HepG2 (cell line): ENCODE results near the gene GZF1. TPM values are rescaled to one million over a fixed set of nuclear protein-coding genes. Genes with fewer than 3 reads are reported as not detected.

ENCODE experiments used
- EHMT2 ChIP-seq: fragments of 200-600 bp; sonication (generic); IDR thresholded peaks from 2 replicates; pipeline ENCODE4 v1.7.0; 2017; ENCODE audit warnings: antibody characterized with exemption, low read depth, low read length, borderline replicate concordance
- KMT2B ChIP-seq: IDR thresholded peaks from 2 replicates; pipeline ENCODE4 v1.6.1; 2016; ENCODE audit warnings: missing genetic modification reagents, missing compliant biosample characterization
- PAWR ChIP-seq: sonication (generic); formaldehyde crosslinking; IDR thresholded peaks from 2 replicates; pipeline ENCODE4 v1.4.0; 2020; ENCODE audit warnings: missing genetic modification reagents, mild to moderate bottlenecking, borderline replicate concordance
- PHB2 ChIP-seq: fragments of 450-650 bp; IDR thresholded peaks from 2 replicates; pipeline ENCODE4 v1.6.1; 2018; ENCODE audit not compliant: partially characterized antibody
- POLR2AphosphoS5 ChIP-seq: IDR thresholded peaks from 2 replicates; pipeline ENCODE4 v1.6.1; 2012; ENCODE audit warnings: low read depth, low read length
- RELA ChIP-seq: sonication (generic); formaldehyde crosslinking; IDR thresholded peaks from 2 replicates; pipeline ENCODE4 v1.4.0; 2020; ENCODE audit warnings: missing genetic modification reagents
- TAF15 ChIP-seq: fragments of 200-400 bp; formaldehyde crosslinking; IDR thresholded peaks from one replicate; pipeline ENCODE4 v1.6.1; 2018; ENCODE audit warnings: mild to moderate bottlenecking, low read depth, low read length; ENCODE audit not compliant: poor library complexity, severe bottlenecking
- ZNF121 ChIP-seq: sonication (generic); formaldehyde crosslinking; IDR thresholded peaks from 2 replicates; pipeline ENCODE4 v1.5.0; 2020; ENCODE audit warnings: mild to moderate bottlenecking, missing genetic modification reagents
- ZNF562 ChIP-seq: sonication (generic); formaldehyde crosslinking; IDR thresholded peaks from 2 replicates; pipeline ENCODE4 v1.8.0; 2022; ENCODE audit warnings: missing genetic modification reagents, borderline replicate concordance
- ZNF7 ChIP-seq: IDR thresholded peaks from 2 replicates; pipeline ENCODE4 v1.6.1; 2016; ENCODE audit warnings: missing biosample characterization, missing genetic modification reagents
- ZNF780A ChIP-seq: sonication (generic); formaldehyde crosslinking; IDR thresholded peaks from 2 replicates; pipeline ENCODE4 v1.8.0; 2022; ENCODE audit warnings: mild to moderate bottlenecking, missing genetic modification reagents, moderate library complexity
- ZZZ3 ChIP-seq: sonication (generic); formaldehyde crosslinking; IDR thresholded peaks from 2 replicates; pipeline ENCODE4 v1.4.0; 2020; ENCODE audit warnings: missing genetic modification reagents, mild to moderate bottlenecking, borderline replicate concordance
- polyA plus RNA-seq, 8 experiments: library from polyadenylated mRNA; depleted of rRNA in 3 of 8; stranded (reverse) in 7 of 8; unstranded in 1 of 8; fragments of >200 nt; fragmentation: Illumina TruSeq in 4 of 8; extraction: Trizol in 4 of 8; gene quantifications; 2 replicates each; pipeline versions ENCODE4 v1.2.1 to v1.2.3, GENCODE V29; 2011 to 2016; ENCODE audit warnings: low read depth in 4 of 8, missing spikeins in 1 of 8, mixed read lengths in 1 of 8; ENCODE audit not compliant: insufficient read depth in 1 of 8
- total RNA-seq, 5 experiments: library from RNA; depleted of rRNA; stranded (reverse); fragments of >200 nt; fragmentation: Illumina TruSeq; extraction: Trizol; gene quantifications; 2 replicates each; pipeline ENCODE4 v1.2.3, GENCODE V29; 2016; ENCODE audit warnings: low read depth in 1 of 5
- TF ChIP-seq, protein P1 (sequence below): sonication (generic); formaldehyde crosslinking; IDR thresholded peaks from 2 replicates; pipeline ENCODE4 v1.4.0; 2020; ENCODE audit warnings: mild to moderate bottlenecking, missing genetic modification reagents, borderline replicate concordance
- TF ChIP-seq, protein P2 (sequence below), 2 experiments: sonication (generic) in 1 of 2; formaldehyde crosslinking in 1 of 2; IDR thresholded peaks; 2 replicates each; pipeline versions ENCODE4 v1.4.0 to v1.6.1; 2016 to 2020; ENCODE audit warnings: borderline replicate concordance in 1 of 2, low read depth in 1 of 2, mild to moderate bottlenecking in 1 of 2, missing genetic modification reagents in 1 of 2
- TF ChIP-seq, protein P3 (sequence below): sonication (generic); formaldehyde crosslinking; IDR thresholded peaks from 2 replicates; pipeline ENCODE4 v1.5.0; 2020; ENCODE audit warnings: missing genetic modification reagents
- TF ChIP-seq, protein P4 (sequence below): sonication (generic); formaldehyde crosslinking; IDR thresholded peaks from 2 replicates; pipeline ENCODE4 v1.5.1; 2020; ENCODE audit warnings: missing genetic modification reagents, mild to moderate bottlenecking, borderline replicate concordance
- TF ChIP-seq, protein P5 (sequence below): sonication (generic); formaldehyde crosslinking; IDR thresholded peaks from 2 replicates; pipeline ENCODE4 v1.4.0; 2020; ENCODE audit warnings: missing genetic modification reagents

GZF1 gene
- total and polyA plus RNA-seq, 2 of the 13 experiments (the other 11 are each of a cell fraction or from before 2014, with no cell fraction given) = 16.9 to 26.0 TPM

DNA sequence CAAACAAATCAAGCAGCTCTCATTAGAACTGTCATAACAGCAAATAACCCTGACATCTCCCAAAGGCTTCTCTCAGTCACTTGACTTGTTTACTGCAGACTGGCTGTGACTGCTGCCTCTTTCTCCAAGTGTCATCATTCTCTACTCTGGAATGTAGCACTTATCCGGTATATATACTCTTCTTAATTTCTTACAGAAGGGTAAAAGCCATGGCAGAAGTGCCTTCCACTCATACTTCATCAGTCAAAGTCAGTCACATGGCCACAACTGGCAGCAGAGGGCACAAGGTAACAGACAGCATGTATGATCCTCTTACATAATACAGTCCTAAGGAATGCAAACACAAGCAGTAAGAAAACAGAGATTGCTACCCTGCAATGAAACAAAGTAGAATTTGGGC lies 50.0 kb downstream of the GZF1 start (continued):
- TF ChIP-seq, protein P1, sequence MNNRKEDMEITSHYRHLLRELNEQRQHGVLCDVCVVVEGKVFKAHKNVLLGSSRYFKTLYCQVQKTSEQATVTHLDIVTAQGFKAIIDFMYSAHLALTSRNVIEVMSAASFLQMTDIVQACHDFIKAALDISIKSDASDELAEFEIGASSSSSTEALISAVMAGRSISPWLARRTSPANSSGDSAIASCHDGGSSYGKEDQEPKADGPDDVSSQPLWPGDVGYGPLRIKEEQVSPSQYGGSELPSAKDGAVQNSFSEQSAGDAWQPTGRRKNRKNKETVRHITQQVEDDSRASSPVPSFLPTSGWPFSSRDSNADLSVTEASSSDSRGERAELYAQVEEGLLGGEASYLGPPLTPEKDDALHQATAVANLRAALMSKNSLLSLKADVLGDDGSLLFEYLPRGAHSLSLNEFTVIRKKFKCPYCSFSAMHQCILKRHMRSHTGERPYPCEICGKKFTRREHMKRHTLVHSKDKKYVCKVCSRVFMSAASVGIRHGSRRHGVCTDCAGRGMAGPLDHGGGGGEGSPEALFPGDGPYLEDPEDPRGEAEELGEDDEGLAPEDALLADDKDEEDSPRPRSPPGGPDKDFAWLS (CRISPR knock-in tag) = no peak
- TF ChIP-seq POLR2AphosphoS5 (no peak), PAWR (CRISPR knock-in tag) (no peak), ZZZ3 (CRISPR knock-in tag) (no peak), ZNF121 (no peak), ZNF562 (CRISPR knock-in tag) (no peak), ZNF7 (CRISPR knock-in tag) (no peak), TAF15 (no peak), ZNF780A (no peak), PHB2 (no peak), RELA (CRISPR knock-in tag) (no peak), EHMT2 (no peak), KMT2B (CRISPR knock-in tag) (0 out of 2 replicates have a peak, but pooled peaks have one; percentile 59)
- TF ChIP-seq, protein P2, sequence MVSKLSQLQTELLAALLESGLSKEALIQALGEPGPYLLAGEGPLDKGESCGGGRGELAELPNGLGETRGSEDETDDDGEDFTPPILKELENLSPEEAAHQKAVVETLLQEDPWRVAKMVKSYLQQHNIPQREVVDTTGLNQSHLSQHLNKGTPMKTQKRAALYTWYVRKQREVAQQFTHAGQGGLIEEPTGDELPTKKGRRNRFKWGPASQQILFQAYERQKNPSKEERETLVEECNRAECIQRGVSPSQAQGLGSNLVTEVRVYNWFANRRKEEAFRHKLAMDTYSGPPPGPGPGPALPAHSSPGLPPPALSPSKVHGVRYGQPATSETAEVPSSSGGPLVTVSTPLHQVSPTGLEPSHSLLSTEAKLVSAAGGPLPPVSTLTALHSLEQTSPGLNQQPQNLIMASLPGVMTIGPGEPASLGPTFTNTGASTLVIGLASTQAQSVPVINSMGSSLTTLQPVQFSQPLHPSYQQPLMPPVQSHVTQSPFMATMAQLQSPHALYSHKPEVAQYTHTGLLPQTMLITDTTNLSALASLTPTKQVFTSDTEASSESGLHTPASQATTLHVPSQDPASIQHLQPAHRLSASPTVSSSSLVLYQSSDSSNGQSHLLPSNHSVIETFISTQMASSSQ (IDR thresholded peaks at IDR 0.05; ENCODE audit: low read depth) = no peak
- TF ChIP-seq, protein P2 (CRISPR knock-in tag; IDR thresholded peaks at IDR 0.05; ENCODE audit: borderline replicate concordance) = no peak
- TF ChIP-seq, protein P3, sequence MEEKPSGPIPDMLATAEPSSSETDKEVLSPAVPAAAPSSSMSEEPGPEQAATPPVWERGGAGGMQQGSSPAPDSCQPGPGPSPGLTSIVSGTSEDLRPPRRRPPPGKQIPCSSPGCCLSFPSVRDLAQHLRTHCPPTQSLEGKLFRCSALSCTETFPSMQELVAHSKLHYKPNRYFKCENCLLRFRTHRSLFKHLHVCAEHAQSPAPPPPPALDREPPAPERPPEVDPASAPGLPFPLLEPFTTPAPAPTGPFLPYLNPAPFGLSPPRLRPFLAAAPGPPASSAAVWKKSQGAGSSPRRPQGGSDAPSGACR (CRISPR knock-in tag) = no peak
- TF ChIP-seq, protein P4, sequence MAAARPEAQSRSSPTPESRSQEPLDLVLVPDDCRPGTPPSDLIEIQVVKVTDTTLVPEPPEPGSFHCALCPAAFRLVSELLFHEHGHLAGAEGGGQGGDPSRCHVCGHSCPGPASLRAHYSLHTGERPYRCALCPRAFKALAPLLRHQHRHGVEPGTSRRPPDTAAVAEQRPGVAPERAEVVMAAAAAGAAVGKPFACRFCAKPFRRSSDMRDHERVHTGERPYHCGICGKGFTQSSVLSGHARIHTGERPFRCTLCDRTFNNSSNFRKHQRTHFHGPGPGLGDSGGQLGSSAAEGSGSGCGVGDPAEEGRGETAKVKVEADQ (CRISPR knock-in tag) = no peak
- TF ChIP-seq, protein P5, sequence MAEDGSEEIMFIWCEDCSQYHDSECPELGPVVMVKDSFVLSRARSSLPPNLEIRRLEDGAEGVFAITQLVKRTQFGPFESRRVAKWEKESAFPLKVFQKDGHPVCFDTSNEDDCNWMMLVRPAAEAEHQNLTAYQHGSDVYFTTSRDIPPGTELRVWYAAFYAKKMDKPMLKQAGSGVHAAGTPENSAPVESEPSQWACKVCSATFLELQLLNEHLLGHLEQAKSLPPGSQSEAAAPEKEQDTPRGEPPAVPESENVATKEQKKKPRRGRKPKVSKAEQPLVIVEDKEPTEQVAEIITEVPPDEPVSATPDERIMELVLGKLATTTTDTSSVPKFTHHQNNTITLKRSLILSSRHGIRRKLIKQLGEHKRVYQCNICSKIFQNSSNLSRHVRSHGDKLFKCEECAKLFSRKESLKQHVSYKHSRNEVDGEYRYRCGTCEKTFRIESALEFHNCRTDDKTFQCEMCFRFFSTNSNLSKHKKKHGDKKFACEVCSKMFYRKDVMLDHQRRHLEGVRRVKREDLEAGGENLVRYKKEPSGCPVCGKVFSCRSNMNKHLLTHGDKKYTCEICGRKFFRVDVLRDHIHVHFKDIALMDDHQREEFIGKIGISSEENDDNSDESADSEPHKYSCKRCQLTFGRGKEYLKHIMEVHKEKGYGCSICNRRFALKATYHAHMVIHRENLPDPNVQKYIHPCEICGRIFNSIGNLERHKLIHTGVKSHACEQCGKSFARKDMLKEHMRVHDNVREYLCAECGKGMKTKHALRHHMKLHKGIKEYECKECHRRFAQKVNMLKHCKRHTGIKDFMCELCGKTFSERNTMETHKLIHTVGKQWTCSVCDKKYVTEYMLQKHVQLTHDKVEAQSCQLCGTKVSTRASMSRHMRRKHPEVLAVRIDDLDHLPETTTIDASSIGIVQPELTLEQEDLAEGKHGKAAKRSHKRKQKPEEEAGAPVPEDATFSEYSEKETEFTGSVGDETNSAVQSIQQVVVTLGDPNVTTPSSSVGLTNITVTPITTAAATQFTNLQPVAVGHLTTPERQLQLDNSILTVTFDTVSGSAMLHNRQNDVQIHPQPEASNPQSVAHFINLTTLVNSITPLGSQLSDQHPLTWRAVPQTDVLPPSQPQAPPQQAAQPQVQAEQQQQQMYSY = no peak
